Measurements from ENCODE around the gene DNALI1.

DNA sequence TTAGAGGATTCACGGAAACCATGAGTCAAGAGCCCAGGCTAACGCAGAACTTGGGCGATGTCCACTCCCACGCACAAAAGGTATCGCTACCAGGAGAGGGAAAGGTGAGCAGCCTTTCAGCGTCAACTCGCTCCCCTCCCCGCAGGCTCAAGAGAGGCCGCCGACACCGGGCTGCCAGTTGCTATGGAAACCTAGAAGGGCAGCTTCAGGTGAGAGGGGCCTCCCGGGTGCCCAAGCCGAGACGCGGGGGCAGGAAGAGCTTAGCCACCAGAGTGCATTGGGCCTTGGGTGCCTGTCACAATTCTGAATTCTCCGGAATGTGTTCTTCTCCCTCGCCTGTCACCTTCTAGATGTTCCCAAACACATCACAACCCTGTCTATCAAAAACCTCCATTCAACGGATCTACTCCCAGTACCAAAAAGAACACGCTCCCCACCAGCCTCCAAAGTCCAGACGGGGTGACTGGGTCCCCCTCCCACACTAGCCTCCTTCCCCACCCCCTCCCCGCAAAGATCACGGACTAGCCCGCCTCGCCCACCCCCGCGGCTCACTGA, 42.9 kb upstream of the DNALI1 start:
- TF ChIP-seq, protein P1, sequence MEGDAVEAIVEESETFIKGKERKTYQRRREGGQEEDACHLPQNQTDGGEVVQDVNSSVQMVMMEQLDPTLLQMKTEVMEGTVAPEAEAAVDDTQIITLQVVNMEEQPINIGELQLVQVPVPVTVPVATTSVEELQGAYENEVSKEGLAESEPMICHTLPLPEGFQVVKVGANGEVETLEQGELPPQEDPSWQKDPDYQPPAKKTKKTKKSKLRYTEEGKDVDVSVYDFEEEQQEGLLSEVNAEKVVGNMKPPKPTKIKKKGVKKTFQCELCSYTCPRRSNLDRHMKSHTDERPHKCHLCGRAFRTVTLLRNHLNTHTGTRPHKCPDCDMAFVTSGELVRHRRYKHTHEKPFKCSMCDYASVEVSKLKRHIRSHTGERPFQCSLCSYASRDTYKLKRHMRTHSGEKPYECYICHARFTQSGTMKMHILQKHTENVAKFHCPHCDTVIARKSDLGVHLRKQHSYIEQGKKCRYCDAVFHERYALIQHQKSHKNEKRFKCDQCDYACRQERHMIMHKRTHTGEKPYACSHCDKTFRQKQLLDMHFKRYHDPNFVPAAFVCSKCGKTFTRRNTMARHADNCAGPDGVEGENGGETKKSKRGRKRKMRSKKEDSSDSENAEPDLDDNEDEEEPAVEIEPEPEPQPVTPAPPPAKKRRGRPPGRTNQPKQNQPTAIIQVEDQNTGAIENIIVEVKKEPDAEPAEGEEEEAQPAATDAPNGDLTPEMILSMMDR (IDR thresholded peaks at IDR 0.05; ENCODE audit: low read depth, low read length): no peak
- TF ChIP-seq EZH2phosphoT487 (IDR thresholded peaks at IDR 0.05; ENCODE audit: low read depth): no peak
